HUDEP-2 (cell line): ENCODE data around the gene ELFN1.

ENCODE experiments used
- DNase-seq, 76 experiments: peaks; one replicate each; lab custom pipeline; 2025; ENCODE audit not compliant: unreplicated experiment in 76 of 76; lab: John Stamatoyannopoulos, UW

Gene ELFN1

DNA sequence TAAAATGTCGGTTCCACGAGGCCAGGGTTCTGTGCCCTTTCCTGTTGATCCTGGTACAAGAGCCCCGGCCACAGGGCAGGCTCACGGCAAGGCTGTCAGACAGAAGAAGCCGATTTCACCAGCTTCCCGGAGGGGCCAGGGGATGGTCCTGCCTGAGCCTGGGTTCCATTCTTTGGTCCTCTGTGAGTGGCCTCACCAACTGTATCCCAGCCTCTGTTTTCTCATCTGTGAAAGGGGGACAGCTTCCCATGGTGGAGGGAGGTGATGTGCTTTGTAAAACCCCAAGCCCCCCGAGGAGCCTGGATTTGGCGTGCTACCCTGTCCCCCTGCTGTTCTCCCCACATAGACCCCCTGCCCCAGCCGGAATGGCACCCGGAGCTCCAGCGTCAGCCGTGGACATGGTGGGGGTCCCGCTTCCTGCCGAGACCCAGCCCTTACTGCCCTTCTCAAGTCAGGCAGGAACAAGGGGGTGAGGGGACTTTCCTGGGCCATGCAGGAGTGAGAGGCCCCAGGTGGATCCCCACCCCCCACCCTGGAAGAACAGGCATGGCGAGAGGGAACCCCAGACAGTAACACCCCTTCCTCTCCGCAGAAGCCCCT lies 28.3 kb upstream of the ELFN1 start:
- DNase-seq, result no peak

DNA sequence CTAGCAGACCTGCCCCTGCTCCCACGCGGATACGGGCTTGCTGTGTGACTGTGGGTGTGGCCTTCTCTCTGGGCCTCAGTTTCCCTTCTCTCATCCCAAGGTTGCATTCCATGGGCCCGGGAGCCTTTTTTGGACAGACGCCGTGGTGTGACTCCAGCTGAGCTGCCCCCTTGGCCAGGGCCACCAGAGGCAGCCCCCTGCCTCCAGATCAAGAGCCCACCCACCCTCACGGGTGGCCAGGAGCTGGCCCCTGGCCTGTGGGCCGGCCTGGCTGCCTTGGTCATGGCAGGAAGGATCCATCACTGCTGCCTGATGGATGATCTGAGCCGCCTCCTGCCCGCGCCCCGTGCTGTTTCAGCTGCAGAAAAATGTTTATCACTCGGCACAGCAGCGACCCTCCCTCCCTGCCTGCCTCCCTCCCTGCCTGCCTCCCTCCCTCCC lies 27.8 kb upstream of the ELFN1 start:
- no peak for DNase-seq

DNA sequence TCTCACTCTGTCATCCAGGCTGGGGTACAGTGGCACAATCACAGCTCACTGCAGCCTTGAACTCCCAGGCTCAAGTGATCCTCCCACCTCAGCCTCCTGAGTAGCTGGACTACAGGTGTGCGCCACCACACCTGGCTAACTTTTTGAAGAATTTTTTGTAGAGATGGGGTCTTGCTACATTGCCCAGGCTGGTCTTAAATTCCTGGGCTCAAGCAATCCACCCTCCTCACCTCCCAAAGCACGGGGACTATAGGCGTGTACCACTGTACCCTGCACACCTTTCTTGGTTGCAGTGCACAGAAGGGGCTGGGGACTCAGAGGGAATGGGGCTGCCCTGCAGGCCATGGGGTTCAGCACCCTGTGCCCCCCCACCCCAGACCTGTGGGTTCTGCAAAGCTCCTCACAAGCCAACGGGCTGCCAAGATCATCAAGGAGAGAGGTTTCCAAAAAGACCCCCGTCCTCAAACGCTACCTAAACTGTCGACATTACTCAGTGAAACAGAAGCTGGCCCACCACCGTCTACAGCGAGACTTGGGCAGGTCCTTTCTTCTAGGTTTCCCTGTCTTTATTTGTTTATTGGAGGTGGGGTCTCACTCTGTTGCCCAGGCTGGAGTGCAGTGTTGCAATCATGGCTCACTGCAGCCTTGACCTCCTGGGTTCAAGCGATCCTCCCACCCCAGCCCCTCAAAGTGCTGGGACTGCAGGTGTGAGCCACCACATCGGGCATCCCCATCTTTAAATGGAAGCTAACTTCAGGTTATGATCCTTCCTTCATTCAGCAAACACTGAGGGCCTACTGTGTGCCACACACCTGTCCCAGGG lies 26.6 kb upstream of the ELFN1 start:
- no peak for DNase-seq

DNA sequence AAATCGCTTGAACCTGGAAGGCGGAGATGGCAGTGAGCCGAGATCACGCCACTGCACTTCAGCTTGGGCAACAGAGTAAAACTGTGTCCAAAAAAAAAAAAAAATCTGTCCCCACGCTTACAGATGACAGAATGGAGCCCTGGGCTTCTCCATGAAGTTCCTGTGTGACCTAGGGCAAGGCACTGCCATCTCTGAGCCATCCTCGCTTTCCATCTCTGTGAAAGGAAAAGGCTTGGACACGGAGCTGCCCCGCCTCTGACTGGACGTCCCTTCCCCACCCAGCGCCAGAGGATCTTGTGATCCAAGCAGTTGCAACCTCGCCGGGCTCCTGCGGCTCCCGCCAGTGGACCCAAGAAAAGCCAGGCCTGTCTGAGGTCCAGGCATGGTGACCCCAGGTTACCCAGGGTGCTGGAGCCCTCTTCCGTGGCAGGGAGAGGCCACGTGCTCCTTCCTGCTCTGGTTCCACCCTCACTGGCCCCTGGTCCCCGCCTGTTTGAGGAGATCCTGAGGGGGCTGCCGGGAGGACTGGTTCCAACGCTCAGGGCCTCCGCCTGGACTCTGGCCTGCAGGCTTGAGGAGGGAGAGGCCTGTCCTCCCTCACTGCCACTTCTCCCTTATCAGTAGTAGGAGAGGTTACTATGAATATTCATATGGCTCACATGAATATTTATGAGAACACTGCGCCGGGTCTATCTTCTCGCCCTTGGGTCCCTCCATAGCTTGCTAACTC lies 25.6 kb upstream of the ELFN1 start:
- no peak for DNase-seq

DNA sequence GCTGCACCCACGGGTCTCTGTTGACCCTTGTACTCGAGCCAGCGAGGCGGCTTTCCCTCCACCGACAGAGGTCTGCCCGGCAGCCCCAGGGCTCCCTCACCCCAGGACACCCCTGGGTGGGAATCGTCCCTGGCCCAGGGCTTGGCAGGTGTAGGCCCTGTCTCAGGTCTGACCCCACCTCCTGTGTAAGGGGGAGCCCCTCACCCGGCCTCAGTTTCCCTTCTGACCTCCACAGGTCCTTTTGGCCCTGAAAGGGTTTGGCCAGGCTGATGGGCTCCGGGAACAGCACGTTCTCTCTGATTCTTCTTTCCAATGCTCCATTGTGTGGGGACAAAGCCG lies 25.0 kb upstream of the ELFN1 start:
- DNase-seq, result no peak

DNA sequence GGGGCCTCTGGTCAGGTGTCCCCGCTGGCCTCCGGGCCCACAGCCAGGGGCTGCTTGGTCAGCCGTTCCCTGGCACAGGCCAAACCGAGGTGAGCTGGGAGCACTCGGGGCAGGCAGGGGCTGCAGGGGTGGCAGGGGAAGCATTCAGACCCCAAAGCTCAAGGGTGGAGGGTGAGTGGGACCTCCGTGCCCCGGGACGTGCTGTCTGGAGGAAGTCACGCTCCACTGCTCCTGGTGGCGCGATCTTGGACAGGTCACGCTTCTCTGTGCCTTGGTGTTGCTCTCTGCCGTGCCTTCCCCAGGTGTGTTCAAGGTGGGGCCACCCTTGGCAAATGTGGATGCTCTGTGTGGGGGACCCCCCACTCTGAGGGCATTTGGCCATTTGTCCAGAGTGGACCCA lies 24.6 kb upstream of the ELFN1 start:
- DNase-seq, result no peak

DNA sequence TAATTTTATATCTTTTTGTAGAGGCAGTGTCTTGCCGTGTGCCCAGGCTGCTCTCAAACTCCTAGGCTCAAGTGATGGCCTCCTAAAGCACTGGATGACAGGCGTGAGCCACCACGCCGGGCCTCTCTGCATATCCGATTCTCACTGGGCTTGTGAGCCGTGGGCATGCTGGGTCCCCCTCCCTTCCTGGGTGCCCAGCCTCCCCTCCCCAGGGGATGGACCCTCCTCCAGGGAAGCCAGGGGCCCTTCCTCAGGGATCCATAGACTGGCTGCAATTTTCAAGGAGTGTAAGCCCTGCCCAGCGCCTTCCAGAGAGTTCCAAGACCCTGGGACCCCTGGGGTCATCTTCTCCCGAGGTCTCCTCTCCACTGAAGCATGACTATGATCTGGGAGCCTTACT lies 23.7 kb upstream of the ELFN1 start:
- no peak for DNase-seq

DNA sequence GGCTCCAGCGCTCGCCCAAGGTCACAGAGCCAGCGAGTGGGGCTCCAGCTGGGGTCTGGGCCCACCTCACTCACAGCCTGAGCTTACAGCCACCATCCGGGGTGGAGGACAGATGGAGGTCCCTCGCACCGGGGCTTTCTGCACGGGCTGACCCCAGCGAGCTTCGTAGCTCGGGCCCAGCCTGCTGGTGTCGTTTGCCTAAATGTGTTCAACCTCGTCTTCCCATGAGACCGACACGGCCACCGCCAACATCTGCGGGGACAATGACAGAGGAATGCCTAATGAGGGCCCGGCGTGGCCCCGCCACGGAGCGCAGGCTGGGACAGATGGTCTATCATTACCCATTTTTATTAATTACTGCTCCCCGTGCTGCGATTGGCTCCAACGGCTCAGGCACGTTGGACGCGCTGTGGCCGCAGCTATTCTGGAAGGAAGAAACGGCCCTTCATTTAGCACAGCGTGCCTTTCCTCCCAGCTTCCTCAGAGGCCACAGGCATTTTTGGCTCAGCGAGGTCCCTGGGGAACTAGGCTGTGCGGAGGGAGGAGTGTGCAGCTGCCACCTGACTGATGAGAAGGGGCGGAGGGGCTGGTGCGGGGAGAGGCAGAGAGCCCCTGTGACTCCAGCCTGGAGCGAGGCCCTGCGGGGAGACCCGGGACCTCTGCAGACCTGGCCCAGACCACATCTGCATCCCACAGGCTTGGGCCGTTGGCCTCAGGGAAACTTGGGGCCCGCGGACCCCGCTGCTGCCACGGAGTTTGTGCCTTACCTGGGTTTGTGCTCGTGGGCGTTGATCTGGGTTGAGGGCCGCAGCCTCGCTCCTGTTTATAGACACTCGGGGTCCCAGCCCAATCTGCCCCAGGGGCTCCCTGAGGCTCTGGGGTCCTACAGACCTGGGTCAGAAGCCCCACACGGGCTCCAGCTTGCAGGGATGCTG lies 22.9 kb upstream of the ELFN1 start:
- DNase-seq, result no peak

DNA sequence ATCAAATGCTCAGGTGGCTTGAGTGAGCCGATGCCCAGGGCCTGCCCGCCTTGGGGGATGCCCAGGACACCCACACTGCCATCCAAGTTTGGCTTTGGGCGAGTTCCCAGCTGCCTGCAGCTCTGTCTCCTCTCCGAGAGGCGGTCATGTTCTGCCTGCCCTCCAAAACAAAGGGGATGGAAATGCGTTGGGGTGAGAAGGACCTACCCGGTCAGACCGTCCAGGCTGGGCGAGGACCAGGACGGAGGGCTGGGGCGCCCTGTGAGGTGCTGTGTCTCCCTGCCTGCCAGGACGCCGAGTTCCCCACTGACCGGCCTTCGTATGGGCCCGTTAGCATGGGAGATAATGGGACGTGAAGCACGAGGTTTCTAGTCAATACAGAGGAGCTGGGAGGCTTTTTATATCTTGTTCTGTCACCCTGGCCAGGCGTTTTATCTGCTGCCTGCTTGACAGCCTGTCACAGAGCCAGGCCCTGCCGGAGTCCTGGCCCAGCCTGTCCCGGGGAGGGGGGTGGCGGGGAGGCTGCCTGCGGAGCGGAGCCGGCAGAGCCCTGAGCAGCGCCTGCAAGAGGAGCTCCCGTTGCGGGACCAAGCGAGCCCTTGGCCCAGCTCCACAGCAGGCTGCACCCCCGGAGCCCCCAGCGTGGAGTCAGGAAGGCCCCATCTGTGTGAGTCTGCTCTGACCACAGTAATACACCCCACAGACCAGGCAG lies 22.0 kb upstream of the ELFN1 start:
- DNase-seq, result peak in 75 of 76 experiments; percentile 71 to 99 (median 92)

DNA sequence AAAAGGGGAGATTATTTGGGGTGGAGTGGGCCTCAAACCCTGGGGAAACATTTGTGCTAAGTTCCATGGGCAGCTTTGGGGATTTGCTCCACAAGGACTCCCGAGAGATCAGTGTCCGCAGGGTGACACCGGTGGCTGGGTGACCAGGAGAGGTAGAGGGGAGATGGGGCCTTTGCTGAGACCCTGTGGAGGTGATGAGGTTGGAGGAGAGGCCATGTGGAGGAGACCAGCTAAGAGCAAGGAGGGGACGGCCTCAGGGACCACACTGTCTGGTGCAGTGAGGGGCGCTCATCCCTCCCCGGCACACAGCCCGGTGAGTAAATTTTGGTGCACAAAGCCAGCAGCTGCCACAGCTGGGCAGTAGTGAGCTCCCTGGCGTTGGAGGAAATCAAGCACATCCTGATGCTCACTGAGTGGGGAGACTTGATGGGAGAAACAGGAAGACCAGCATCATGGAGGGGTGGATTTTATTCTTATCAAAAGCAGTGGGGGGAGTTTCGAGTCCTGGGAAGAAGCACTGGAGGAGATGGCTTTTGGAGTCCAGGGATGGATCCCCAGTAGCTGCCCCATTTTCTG lies 20.2 kb upstream of the ELFN1 start:
- DNase-seq, result no peak

DNA sequence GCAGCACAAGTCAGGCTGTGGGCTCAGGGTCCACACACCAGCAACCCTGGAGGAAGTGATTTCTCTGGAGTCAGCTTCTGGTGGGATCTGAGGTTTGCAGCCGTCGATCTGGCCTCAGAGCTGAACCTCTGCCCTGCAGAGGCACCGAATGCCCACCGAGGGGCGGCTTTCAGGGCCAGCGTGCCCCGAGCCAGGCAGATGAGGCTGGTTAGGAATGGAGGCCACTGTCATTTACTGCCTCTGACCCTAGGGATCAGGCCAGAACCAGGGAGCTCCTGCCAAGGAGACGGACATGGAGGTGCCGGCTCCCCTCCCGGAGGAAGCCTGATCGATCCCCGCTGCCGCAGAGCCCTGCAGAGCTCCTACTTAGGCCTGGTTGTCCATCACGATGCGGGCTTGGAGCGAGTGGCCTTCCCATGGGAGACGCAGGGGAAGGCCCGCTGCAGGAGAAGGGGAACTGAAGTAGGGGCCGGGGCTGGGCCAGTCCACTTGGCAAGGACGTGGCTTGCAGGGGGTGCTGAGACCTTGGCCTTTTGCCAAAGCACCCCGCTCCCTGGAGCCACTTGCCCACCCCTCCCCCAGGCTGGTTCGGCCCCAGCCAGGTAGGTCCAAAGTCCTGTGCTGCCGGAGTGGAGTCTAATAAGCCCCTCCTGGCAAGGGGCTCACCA lies 19.6 kb upstream of the ELFN1 start:
- DNase-seq, result no peak

DNA sequence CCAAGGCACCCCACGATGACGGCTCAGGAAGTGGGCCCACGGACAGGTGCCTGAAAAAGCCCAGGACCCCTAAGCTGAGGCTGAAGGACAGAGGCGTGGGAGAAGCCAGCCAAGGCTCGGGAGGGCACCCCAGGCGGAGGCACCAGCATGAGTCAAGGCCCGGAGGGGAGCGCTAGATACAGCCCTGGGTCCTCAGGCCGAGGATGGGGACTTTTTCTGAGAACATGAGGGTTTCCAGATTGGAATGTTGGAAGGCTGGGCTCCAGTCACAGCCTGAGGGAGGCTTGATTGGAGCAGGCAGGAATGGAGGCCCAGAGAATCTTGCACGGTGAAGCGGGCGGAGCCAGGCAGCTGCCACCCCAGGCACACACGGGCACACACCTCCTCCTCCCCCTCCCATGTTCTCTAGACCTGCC lies 19.0 kb upstream of the ELFN1 start:
- no peak for DNase-seq

DNA sequence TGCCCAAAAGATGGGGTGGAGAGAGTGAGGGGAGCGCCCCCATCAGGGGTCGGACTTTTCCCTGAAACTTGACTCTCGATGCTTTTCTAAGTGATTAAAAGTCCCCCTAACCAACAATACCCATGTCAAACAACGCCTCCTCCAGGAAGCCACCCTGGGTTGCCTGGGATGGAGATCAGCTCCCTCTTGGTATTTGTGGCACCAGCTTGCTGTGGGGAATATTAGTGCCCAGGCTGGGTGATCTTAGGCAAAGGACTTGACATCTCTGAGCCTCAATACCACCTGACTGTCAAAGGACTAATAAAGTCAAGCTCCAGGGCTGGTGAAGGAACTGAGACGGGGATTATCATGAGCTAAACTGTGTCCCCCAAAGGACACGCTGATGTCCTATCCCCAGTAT lies 18.2 kb upstream of the ELFN1 start:
- no peak for DNase-seq

DNA sequence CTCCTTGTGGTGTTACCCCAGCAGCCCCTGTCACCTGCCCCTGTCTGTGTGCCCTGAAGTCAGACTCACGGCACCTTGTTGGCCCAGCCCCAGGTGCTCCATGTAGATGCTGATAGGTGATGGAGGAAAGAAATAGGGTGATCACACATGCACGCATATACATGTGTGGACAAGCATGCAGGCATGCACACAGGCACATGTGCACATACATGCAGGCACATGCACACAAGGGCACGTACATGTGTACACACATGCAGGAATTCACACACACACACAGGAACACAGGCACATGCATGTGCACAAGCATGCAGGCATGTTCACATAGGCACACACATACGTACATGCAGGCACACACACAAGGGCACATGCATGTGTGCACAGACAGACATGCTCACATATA lies 16.6 kb upstream of the ELFN1 start:
- no peak for DNase-seq

DNA sequence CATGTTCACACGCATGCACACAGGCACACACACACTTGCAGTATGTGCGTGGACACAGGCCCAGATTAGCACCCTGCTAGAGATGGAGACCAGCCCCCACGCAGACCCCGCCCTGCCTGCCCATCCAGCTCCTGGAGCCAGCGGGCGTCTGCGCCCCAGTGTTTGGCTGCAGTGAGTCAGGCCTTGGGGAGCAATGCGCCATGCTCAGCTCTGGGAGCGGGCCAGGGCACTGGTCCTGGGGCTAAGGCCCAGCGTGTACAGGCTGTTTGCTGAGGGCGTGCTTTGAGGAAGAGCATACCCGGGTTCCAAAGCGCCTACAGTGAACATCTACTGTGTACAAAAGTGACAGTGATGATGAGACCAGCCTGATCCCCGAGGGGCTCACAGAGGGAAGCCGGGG lies 16.0 kb upstream of the ELFN1 start:
- no peak for DNase-seq

DNA sequence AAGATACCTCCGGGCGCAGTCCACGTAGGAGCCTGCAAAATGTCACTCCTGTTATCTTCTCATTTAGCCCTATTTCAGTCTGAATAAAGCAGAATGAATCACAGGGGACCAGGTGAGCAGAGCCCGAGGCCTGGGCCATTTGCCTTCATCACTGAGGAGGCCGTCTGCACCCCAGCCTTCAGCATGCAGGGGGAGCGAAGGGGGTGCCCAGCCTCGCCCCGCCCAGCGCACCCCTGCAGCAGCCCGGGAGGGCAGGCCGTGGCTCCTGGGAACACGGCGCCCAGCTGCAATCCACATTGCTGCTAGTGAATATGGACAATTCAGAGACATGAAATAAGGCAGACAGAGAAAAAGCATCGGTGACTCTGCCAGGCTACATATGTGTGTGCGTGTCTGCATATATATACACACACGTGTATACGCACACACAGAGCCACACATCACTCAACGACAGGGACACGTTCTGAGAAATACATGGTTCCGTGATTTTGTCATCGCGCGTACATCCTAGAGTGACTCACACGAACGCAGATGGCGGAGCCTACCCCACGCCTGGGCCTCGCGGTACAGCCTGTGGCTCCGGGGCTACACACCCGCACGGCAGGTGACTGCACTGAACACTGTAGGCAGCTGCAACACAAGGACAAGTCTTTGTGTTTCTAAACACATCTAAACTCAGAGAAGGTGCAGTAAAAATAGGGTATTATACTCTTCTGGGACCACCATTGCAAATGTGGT lies 15.2 kb upstream of the ELFN1 start:
- no peak for DNase-seq

DNA sequence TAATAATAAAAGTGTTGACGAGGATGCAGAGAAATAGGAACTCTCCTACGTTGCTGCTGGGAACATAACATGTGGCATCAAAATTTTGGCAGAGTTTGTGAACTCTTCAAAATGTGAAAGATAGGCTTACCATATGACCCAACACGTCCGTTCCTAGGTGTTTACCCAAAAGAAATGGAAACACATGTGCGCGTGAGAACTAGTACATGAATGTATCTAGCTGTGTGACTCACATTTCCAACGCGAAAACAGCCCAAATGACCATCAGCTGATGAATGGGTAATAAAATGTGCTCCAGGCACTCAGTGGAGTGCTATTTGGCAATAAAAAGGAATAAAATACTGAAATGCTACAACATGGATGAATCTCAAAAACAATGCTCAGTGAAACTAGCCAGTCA lies 10.4 kb upstream of the ELFN1 start:
- no peak for DNase-seq

DNA sequence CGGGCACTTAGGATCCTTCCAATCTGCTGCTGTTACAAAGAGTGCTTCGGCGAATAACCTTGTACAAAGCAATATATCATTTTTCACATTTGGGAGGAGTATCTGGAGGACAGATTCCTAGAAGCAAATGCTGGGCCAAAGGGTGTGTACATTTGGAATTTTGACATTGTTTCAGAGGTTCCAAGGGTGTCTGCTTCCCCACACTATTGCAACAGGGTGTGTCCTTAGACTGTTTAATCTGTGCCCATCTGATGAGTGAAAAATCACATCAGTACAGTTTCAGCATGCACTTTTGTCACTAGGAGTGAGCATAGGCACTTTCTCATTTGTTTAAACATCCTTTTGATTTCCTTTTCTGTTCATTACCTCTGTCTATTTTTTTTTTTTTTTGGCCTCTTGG lies 8.6 kb upstream of the ELFN1 start:
- no peak for DNase-seq

DNA sequence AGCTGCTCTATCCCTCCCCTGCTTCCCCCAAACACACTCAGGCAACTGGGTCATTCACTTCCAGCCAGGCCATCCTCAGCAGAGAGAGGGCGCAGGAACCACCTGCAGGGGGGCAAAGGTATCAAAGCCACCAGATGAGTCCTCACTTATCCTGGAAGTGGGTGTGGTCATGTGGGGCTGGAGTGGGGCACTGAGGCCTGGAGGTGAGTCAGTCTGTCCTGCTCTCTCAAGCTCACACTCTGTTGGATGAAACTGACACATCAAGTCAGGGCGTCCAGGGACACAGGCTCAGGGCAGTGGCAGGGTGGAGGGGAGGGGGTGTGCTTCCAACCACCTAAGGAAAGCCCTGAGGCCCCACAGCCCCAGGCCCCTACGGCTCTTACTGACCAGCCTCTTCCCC lies 8.0 kb upstream of the ELFN1 start:
- DNase-seq, result no peak
